GM18505 (cell line): ENCODE results near the gene SETD1B.
"Not testable (repeated sequence)": the region's sequence is repeated elsewhere in the genome, so short reads cannot be mapped to it uniquely, and the experiment has no call there.

Source experiments
- ATAC-seq: cut with Tn5 transposase; IDR thresholded peaks from one replicate; pipeline ENCODE4 v1.9.1; 2021; ENCODE audit not compliant: unreplicated experiment
- POLR2A ChIP-seq: IDR thresholded peaks from 4 replicates; pipeline ENCODE4 v1.6.1; 2011; ENCODE audit warnings: borderline replicate concordance; ENCODE audit not compliant: insufficient read depth, insufficient read length; ENCODE audit errors: extremely low read depth

Gene SETD1B

GRCh38 chr12:121786440-121786825, 17.4 kb upstream of the SETD1B start:
- ATAC-seq = no peak
- no peak for TF ChIP-seq POLR2A

GRCh38 chr12:121787063-121788025, 16.5 kb upstream of the SETD1B start:
- TF ChIP-seq POLR2A = no peak
- ATAC-seq = no peak

GRCh38 chr12:121788176-121788818, 15.5 kb upstream of the SETD1B start:
- no peak for TF ChIP-seq POLR2A
- no peak for ATAC-seq

DNA sequence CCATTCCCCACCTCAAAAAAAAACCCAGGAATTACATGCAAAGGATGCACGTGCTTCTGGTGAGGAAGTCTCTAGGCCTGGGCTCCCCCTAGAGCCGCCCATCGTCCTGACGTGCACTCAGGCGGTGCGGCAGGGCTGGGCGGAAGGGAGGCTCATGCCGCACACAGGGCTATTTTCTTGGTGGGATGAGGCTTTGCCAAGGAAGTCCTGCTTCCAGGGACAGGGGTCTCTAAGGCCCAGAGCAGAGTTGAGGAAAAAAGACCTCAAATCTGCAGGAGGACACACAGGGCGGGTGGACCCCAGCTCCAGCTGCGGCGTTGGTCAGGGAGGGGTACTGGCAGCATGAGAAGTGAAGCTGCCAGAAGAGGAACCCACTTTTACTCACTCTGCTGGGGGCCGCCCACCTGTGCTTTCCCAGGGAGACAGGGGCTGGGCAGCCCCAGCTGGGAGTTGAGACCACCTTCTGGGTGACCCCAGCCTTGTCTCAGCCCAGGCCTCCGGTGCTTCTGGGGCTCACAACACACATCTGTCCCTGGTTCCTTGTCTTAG, 14.5 kb upstream of the SETD1B start:
- ATAC-seq = no peak
- TF ChIP-seq POLR2A = peak; percentile 51

GRCh38 chr12:121789800-121790728, 13.7 kb upstream of the SETD1B start:
- TF ChIP-seq POLR2A = peak; percentile 74
- peak; percentile 34 for ATAC-seq

GRCh38 chr12:121790785-121791184, 13.0 kb upstream of the SETD1B start:
- ATAC-seq = not testable (repeated sequence)

DNA sequence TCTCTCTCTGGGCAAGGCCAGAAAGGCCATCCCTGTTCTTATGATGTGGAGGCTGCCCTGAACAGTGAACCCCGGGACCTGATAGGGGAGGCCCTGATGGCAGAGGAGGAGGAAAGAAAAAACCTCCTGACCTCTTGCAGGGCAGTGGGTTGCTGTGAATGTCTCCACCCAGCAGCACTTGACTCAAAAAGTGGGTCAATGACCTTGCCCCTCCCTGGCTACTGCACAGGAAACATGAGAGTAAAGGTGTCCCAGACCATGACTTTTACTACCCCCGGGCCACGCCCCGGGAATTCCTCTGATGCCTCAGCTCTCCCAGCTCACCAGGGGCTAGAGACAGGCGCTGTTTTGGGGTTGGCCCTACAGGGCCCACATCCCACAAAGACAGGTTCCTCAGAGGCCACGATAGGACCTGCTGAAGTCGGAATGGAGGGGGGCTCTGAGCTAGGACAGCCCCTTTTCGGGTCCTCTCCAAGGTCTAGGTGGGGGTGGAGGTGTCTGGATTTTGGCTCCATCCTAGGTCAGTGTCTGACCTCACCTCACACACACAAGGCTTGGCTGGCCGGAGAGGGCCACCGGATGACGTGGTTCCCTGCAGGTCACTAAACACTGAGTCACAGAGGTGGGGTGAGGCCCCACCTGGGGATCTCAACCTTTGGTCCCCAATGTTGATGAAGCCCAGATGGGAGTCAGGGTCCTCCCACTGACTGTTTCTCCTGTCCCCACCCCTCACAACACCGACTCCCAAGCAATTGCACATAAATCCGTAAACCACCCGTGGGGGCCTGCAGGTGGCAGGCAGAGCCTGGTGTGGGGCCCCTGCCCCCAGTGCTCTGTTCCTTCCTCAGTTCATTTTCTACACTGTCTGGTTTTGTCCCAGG, 11.9 kb upstream of the SETD1B start:
- peak; percentile 43 for TF ChIP-seq POLR2A
- ATAC-seq = no peak

- TF ChIP-seq POLR2A = peak; percentile 22
- ATAC-seq = no peak
Measured at GRCh38 chr12:121792607-121793439, 11.0 kb upstream of the SETD1B start.

GRCh38 chr12:121793440-121793837, 10.4 kb upstream of the SETD1B start, which contains the start of gene RHOF:
Gene RHOF (minus strand): TSS chr12:121793688. CDS start chr12:121793633, 55 bp downstream.
- peak; percentile 68 for TF ChIP-seq POLR2A
- peak; percentile 18 for ATAC-seq

- peak; percentile 47 for ATAC-seq
- TF ChIP-seq POLR2A = peak; percentile 30
Measured at GRCh38 chr12:121793838-121794533, 9.8 kb upstream of the SETD1B start.

- TF ChIP-seq POLR2A = peak; percentile 16
- ATAC-seq = no peak
Measured at GRCh38 chr12:121794534-121795033, 9.2 kb upstream of the SETD1B start.
